Muscle of leg (tissue), 11 donors: ENCODE measurements around the gene COL11A2. TPM values are rescaled to one million over a fixed set of nuclear protein-coding genes. Genes with fewer than 3 reads are reported as not detected.

ENCODE experiments used
- DNase-seq: peaks from one replicate; pipeline ENCODE4 v3.0.0; 2013
- H3K27ac ChIP-seq: one replicate; pipeline ENCODE4 v1.5.1; 2013; ENCODE audit warnings: mild to moderate bottlenecking, low read length, control low read depth
- H3K27me3 ChIP-seq: one replicate; pipeline ENCODE4 v1.6.1; 2013; ENCODE audit warnings: low read length; ENCODE audit not compliant: control insufficient read depth, insufficient read depth
- H3K36me3 ChIP-seq: one replicate; pipeline ENCODE4 v1.6.1; 2013; ENCODE audit warnings: low read length; ENCODE audit not compliant: control insufficient read depth, insufficient read depth
- H3K4me1 ChIP-seq: one replicate; pipeline ENCODE4 v1.6.1; 2013; ENCODE audit warnings: low read length; ENCODE audit not compliant: control insufficient read depth, insufficient read depth
- H3K4me3 ChIP-seq: one replicate; pipeline ENCODE4 v1.5.1; 2013; ENCODE audit warnings: low read length, control low read depth
- H3K9me3 ChIP-seq: replicated peaks from 2 replicates; pipeline ENCODE4 v1.6.1; 2013; ENCODE audit warnings: low read depth, low read length; ENCODE audit not compliant: control insufficient read depth
- WGBS: methylation state at CpG from one replicate; pipeline ENCODE4 v1.1.5; 2013; ENCODE audit warnings: missing lambda C conversion rate; ENCODE audit not compliant: insufficient coverage; 5-methylcytosine and 5-hydroxymethylcytosine counted together
- polyA plus RNA-seq, 8 donors: library from polyadenylated mRNA; unstranded; fragments of 120-200 nt; gene quantifications; one replicate each; pipeline versions ENCODE4 v1.2.1 to v1.2.3, GENCODE V29; 2013; ENCODE audit warnings: inconsistent platforms in 1 of 8, low replicate concordance in 1 of 8; ENCODE audit not compliant: insufficient read length in 8 of 8, insufficient read depth in 1 of 8
- total RNA-seq: library from RNA; stranded (reverse); fragments of 120-200 nt; gene quantifications from one replicate; pipeline ENCODE4 v1.2.4, GENCODE V29; 2013

COL11A2 gene
- total and polyA plus RNA-seq, 9 donors, result 35.8 to 245 (median 56.7) TPM

DNA sequence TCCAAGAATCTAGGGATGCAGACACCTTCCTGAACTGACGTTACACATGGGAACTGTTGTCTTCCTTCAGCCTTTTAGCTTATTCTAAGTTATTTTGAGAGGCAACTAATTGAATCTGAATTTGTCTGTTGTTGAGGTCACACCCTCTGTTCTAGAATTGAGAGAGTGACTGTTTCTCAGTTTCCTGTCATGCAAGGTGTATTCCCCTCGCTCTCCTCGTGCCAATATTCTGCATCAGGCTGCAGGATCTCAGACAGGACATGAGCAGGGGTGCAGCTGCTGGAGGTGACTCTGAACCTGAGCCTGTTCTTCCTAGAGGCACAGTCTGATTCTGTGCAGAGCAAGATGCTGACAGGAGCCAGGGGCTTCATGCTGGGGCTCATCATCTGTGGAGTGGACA is 63.9 kb downstream of the COL11A2 start:
- Histone ChIP-seq H3K27me3 (peaks cover 11% of the 10 kb centered on the region), H3K27ac (no peak overlapping the region), H3K4me1 (no peaks in the 10 kb centered on the region), H3K36me3 (no peaks in the 10 kb centered on the region), H3K4me3 (no peak overlapping the region), H3K9me3 (peaks cover 9% of the 10 kb centered on the region)
- 94% methylated on average over 2 of the region's 3 CpGs for WGBS
- DNase-seq, result no peak

- H3K4me3 ChIP-seq, result no peak overlapping the region
Observed at GRCh38 chr6:33126101-33126714, 66.1 kb downstream of the COL11A2 start.

GRCh38 chr6:33124947-33125346 is 67.3 kb downstream of the COL11A2 start:
- Histone ChIP-seq H3K4me1 (no peaks in the 10 kb centered on the region), H3K36me3 (no peaks in the 10 kb centered on the region), H3K27ac (no peak overlapping the region), H3K27me3 (peaks cover 18% of the 10 kb centered on the region), H3K4me3 (no peak overlapping the region), H3K9me3 (peaks cover 12% of the 10 kb centered on the region)
- WGBS, result 83% methylated on average over 1 of the region's 4 CpGs
- DNase-seq, result no peak

More at GRCh38 chr6:33126101-33126714, 66.1 kb downstream of the COL11A2 start:
- Histone ChIP-seq H3K9me3 (peaks cover 12% of the 10 kb centered on the region), H3K4me1 (no peaks in the 10 kb centered on the region), H3K27me3 (peaks cover 13% of the 10 kb centered on the region), H3K36me3 (no peaks in the 10 kb centered on the region), H3K27ac (no peak overlapping the region)
- DNase-seq, result peak; percentile 34
- 81% methylated on average over 3 of the region's 5 CpGs for WGBS

DNA sequence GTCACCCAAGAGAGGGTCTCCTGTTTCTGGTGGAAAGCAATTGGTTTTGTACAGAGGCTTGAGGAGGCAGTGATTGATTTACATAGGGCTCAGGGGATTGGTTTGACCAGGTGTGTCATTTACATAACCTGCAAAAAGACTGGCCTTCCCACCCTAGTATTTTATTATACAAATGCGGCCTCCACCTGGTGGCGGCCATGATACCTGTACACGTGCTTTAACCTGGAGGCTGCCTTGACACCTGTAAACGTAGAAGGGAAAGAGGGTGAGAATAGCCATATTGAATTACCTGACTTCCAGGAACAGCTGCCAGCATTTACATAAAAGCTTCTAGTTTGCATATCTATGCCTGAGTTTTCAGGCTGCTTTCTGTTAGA is 67.8 kb downstream of the COL11A2 start:
- Histone ChIP-seq H3K4me1 (no peaks in the 10 kb centered on the region), H3K27me3 (peaks cover 19% of the 10 kb centered on the region), H3K4me3 (no peak overlapping the region), H3K9me3 (peaks cover 12% of the 10 kb centered on the region), H3K27ac (no peak overlapping the region), H3K36me3 (no peaks in the 10 kb centered on the region)
- WGBS, result no CpG with 5 or more reads among the region's 4 CpGs
- DNase-seq, result no peak

GRCh38 chr6:33123732-33124524 is 68.3 kb downstream of the COL11A2 start:
- Histone ChIP-seq H3K27ac (no peak overlapping the region), H3K27me3 (peaks cover 21% of the 10 kb centered on the region), H3K36me3 (no peaks in the 10 kb centered on the region), H3K4me1 (no peaks in the 10 kb centered on the region), H3K9me3 (peaks cover 12% of the 10 kb centered on the region), H3K4me3 (no peak overlapping the region)
- DNase-seq, result no peak
- 83% methylated on average over 12 of the region's 20 CpGs for WGBS

- H3K9me3 ChIP-seq, result peaks cover 12% of the 10 kb centered on the region
- H3K36me3 ChIP-seq, result no peaks in the 10 kb centered on the region
- H3K4me3 ChIP-seq, result no peak overlapping the region
- WGBS, result 90% methylated on average over 2 of the region's 6 CpGs
- no peak overlapping the region for H3K27ac ChIP-seq
- DNase-seq, result no peak
- H3K4me1 ChIP-seq, result no peaks in the 10 kb centered on the region
- H3K27me3 ChIP-seq, result peaks cover 21% of the 10 kb centered on the region
Observed at GRCh38 chr6:33123181-33123580, 69.1 kb downstream of the COL11A2 start.

- Histone ChIP-seq H3K4me3 (no peak overlapping the region), H3K36me3 (no peaks in the 10 kb centered on the region), H3K27me3 (peaks cover 46% of the 10 kb centered on the region), H3K27ac (no peak overlapping the region), H3K9me3 (peaks cover 12% of the 10 kb centered on the region), H3K4me1 (no peaks in the 10 kb centered on the region)
- WGBS, result no CpG with 5 or more reads among the region's 3 CpGs
- no peak for DNase-seq
Observed at GRCh38 chr6:33120001-33120400, 72.3 kb downstream of the COL11A2 start.

GRCh38 chr6:33118525-33119123 is 73.6 kb downstream of the COL11A2 start:
- WGBS, result no CpG with 5 or more reads among the region's 3 CpGs
- Histone ChIP-seq H3K36me3 (no peaks in the 10 kb centered on the region), H3K27ac (no peak overlapping the region), H3K4me3 (no peak overlapping the region), H3K27me3 (peaks cover 51% of the 10 kb centered on the region), H3K4me1 (no peaks in the 10 kb centered on the region), H3K9me3 (peaks cover 5% of the 10 kb centered on the region)
- DNase-seq, result peak; percentile 61

DNA sequence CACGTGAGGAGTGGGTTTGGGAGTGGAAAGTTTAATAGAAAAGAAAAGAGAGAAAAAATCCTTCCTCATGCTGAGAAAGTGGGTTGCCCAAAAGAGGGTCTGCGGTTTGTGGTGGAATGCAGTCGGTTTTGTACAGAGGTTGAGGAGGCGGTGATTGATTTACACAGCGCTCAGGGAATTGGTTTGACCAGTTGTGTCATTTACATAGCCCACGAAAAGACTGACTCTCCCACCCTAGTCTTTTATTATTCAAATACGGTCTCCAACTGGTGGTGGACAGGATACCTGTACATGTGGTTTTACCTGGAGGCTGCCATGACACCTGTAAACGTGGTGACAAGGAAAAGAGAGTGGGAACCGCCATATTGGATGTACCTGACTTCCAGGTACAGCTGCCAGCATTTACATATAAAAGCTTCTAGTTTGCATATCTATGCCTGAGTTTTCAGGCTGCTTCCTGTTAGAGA is 74.4 kb downstream of the COL11A2 start:
- no peak overlapping the region for H3K4me3 ChIP-seq
- no peak for DNase-seq
- H3K36me3 ChIP-seq, result no peaks in the 10 kb centered on the region
- no peaks in the 10 kb centered on the region for H3K9me3 ChIP-seq
- H3K4me1 ChIP-seq, result no peaks in the 10 kb centered on the region
- no peak overlapping the region for H3K27ac ChIP-seq
- WGBS, result 0% methylated on average over 1 of the region's 9 CpGs
- peaks cover 51% of the 10 kb centered on the region for H3K27me3 ChIP-seq
